Osteocyte (in vitro differentiated cells): Measurements from ENCODE around the gene DHDH. TPM values are rescaled to one million over a fixed set of nuclear protein-coding genes. Genes with fewer than 3 reads are reported as not detected.
A peak's percentile ranks its signal among the peaks of the same experiment; 100 is the strongest.

Experiments used
- DNase-seq: peaks from one replicate; pipeline ENCODE4 v3.0.0; 2021; ENCODE audit warnings: mixed read lengths; ENCODE audit not compliant: unreplicated experiment; ENCODE audit errors: extremely low spot score
- H3K27ac Mint-ChIP-seq: one replicate; pipeline ENCODE4 v1.8.0; 2021; ENCODE audit warnings: mild to moderate bottlenecking, mixed read lengths; ENCODE audit not compliant: unreplicated experiment
- H3K27me3 Mint-ChIP-seq: one replicate; pipeline ENCODE4 v1.8.0; 2021; ENCODE audit warnings: mixed read lengths; ENCODE audit not compliant: unreplicated experiment
- H3K36me3 Mint-ChIP-seq: one replicate; pipeline ENCODE4 v1.8.0; 2021; ENCODE audit warnings: mixed read lengths; ENCODE audit not compliant: unreplicated experiment
- H3K4me1 Mint-ChIP-seq: one replicate; pipeline ENCODE4 v1.8.0; 2021; ENCODE audit warnings: mixed read lengths; ENCODE audit not compliant: unreplicated experiment
- H3K4me3 Mint-ChIP-seq: one replicate; pipeline ENCODE4 v1.8.0; 2021; ENCODE audit warnings: mild to moderate bottlenecking, moderate library complexity, mixed read lengths; ENCODE audit not compliant: unreplicated experiment
- H3K9me3 Mint-ChIP-seq: one replicate; pipeline ENCODE4 v1.8.0; 2021; ENCODE audit warnings: mixed read lengths; ENCODE audit not compliant: unreplicated experiment
- CTCF ChIP-seq: fragments of 200-600 bp; sonication (generic); IDR thresholded peaks from 2 replicates; pipeline ENCODE4 v1.5.0; 2021; ENCODE audit warnings: antibody characterized with exemption, mild to moderate bottlenecking, moderate library complexity
- total RNA-seq: library from RNA; stranded (reverse); gene quantifications from 2 replicates; pipeline ENCODE4 v1.2.1, GENCODE V29; 2021

The DHDH gene
- total RNA-seq, 1 donor from 2014 or later, result 0.67 TPM

DNA sequence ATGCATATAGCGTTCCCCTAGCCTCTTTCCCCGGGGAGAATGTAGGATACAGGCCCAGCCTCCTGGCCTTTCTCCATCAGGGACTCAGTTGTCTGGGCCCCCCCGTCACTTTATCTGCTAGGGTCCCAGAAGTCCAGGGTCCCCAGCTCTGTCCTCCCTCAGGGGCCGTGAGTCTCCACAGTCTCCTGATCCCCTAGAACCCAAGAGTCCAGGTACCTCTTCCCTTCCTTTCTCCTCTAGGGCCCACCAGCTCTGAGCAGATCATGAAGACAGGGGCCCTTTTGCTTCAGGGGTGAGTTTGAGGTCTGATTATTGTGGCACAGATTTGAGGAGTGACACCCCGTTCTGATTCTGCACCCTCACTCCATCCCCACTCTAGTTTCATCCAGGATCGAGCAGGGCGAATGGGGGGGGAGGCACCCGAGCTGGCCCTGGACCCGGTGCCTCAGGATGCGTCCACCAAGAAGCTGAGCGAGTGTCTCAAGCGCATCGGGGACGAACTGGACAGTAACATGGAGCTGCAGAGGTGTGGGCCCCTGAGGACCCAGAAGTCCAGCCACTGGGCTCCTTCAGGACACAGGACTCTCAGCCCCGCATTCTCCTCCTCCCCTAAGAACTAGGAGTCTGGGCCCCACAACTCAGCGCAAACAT lies 21.9 kb downstream of the DHDH start:
- Mint-ChIP-seq H3K36me3 (peaks cover 9% of the 10 kb centered on the region), H3K4me1 (peaks cover 16% of the 10 kb centered on the region), H3K9me3 (no peaks in the 10 kb centered on the region), H3K4me3 (peak overlapping the region; percentile 77), H3K27ac (peak overlapping the region; percentile 77), H3K27me3 (no peaks in the 10 kb centered on the region)
- no peak for TF ChIP-seq CTCF
- no peak for DNase-seq

DNA sequence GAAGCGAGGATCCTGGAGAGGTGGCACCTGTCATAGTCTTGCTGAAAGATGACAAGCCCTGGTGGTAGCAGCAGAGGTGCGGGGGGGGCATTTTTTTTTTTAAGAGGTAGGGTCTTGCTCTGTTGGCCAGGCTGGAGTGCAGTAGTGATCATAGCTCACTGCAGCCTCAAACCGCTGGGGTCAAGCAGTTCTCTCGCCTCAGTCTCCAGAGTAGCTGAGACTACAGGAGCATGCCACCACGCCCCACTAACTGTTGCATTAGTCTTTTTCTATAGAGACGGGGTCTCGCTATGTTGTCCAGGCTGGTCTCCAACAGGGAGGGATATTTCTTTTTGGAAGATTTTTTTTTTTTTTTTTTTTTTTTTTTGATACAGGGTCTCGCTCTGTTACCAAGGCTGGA lies 24.5 kb downstream of the DHDH start:
- no peak for TF ChIP-seq CTCF
- Mint-ChIP-seq H3K9me3 (no peaks in the 10 kb centered on the region), H3K27ac (no peak overlapping the region), H3K27me3 (no peaks in the 10 kb centered on the region), H3K36me3 (peaks cover 14% of the 10 kb centered on the region), H3K4me1 (peaks cover 29% of the 10 kb centered on the region), H3K4me3 (no peak overlapping the region)
- DNase-seq, result no peak

DNA sequence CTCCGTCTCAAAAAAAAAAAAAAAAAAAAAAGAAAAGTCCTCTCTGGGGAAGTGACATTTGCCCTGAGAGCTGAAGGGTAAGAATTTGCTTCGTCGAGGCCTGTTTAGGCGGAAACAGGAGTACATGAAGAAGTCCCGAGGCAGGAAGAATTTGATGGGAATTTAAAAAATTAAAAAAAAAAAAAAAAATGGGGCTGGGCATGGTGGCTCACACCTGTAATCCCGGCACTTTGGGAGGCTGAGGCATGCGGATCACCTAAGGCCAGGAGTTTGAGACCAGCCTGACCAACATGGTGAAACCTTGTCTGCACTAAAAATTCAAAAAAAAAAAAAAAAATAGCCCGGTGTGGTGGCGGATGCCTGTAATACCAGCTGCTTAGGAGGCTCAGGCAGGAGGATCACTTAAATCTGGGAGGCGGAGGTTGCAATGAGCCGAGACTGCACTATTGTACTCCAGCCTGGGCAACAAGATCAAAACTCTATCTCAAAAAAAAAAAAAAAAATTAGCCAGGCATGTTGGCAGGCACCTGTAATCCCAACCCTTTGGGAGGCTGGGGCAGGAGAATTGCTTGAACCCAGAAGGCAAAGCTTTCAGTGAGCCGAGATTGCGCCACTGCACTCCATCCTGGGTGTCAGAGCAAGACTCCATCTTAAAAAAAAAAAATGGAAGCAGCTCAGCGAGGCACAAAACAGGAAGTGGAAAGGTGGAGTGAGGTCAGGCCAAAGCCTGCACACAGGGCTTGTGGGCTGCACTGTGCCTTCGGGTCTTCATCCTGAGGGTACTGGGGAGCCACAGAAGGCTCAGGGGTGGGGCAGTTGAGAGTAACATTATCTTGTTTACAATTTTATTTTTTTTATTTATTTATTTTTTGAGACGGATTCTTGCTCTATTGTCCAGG lies 26.1 kb downstream of the DHDH start:
- DNase-seq, result no peak
- H3K9me3 Mint-ChIP-seq, result no peaks in the 10 kb centered on the region
- TF ChIP-seq CTCF, result no peak

GRCh38 chr19:48961051-48961649 lies 27.7 kb downstream of the DHDH start:
- DNase-seq, result no peak
- peaks cover 15% of the 10 kb centered on the region for H3K36me3 Mint-ChIP-seq
- H3K27ac Mint-ChIP-seq, result peak overlapping the region; percentile 69
- peaks cover 37% of the 10 kb centered on the region for H3K4me1 Mint-ChIP-seq
- no peaks in the 10 kb centered on the region for H3K9me3 Mint-ChIP-seq
- H3K27me3 Mint-ChIP-seq, result no peaks in the 10 kb centered on the region
- no peak for TF ChIP-seq CTCF
- H3K4me3 Mint-ChIP-seq, result no peak overlapping the region

More for the DNA sequence above, 26.1 kb downstream of the DHDH start:
- Mint-ChIP-seq H3K36me3 (peaks cover 14% of the 10 kb centered on the region), H3K4me3 (no peak overlapping the region), H3K27ac (no peak overlapping the region), H3K4me1 (peaks cover 41% of the 10 kb centered on the region), H3K27me3 (no peaks in the 10 kb centered on the region)

- Mint-ChIP-seq H3K27me3 (no peaks in the 10 kb centered on the region), H3K9me3 (no peaks in the 10 kb centered on the region), H3K4me3 (no peak overlapping the region), H3K36me3 (peaks cover 17% of the 10 kb centered on the region), H3K27ac (peak overlapping the region; percentile 98), H3K4me1 (peaks cover 39% of the 10 kb centered on the region)
- DNase-seq, result no peak
- no peak for TF ChIP-seq CTCF
These were observed 28.2 kb downstream of the DHDH start for GRCh38 chr19:48961673-48962028.
